ENCODE measurements around the gene PCDHGA1.
"Not testable (repeated sequence)": the region's sequence is repeated elsewhere in the genome, so short reads cannot be mapped to it uniquely, and the experiment has no call there.

Gene PCDHGA1

DNA sequence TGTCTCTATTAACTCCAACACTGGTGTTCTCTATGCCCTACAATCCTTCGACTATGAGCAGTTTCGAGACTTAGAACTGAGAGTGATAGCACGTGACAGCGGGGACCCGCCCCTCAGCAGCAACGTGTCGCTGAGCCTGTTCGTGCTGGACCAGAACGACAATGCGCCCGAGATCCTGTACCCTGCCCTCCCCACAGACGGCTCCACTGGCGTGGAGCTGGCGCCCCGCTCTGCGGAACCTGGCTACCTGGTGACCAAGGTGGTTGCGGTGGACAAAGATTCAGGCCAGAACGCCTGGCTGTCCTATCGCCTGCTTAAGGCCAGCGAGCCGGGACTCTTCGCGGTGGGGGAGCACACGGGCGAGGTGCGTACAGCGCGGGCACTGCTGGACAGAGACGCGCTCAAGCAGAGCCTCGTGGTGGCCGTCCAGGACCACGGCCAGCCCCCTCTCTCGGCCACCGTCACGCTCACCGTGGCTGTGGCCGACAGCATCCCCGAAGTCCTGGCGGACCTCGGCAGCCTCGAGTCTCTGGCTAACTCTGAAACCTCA is 92.5 kb downstream of the PCDHGA1 start:
- Histone ChIP-seq H3K4me1 (no peaks in the 10 kb centered on the region), H3K9me3 (replicated peaks in 1 of 11) (peaks cover 64 to 89% (median 71%) of the 10 kb centered on the region in 11 experiments), H3K27me3 (peaks cover 8 to 39% (median 29%) of the 10 kb centered on the region in 11 experiments; a peak in 20 of 22 replicates), H3K9ac (no peak overlapping the region), H3K4me2 (no peak overlapping the region), H3K36me3 (peaks cover 9 to 68% (median 44%) of the 10 kb centered on the region in 11 experiments; a peak in 17 of 22 replicates), H4K20me1 (no peaks in the 10 kb centered on the region), H3K4me3 (no peak overlapping the region), H3K27ac (no peak overlapping the region)
- TF ChIP-seq Cebpa-rat (IDR thresholded peaks at IDR 0.05) = no peak

DNA sequence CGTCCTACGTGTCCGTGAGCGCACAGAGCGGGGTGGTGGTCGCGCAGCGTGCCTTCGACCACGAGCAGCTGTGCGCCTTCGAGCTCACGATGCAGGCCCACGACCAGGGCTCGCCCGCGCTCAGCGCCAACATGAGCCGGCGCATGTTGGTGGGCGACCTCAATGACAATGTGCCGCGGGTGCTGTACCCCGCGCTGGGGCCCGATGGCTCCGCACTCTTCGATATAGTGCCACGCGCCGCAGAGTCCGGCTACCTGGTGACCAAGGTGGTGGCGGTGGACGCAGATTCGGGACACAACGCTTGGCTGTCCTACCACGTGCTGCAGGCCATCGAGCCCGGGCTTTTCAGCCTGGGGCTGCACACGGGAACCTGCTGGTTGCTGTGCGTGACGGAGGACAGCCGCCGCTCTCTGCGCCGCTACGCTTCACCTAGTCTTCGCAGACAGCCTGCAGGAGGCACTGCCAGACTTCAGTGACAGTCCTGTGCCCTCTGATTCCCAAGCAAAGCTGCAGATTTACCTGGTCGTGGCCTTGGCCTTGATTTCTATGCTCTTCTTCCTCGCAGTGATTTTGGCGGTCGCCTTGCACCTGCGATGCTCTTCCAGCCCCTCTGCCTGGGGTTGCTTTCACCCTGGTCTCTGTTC is 97.6 kb downstream of the PCDHGA1 start:
- H3K9me3 ChIP-seq (replicated peaks in 1 of 11) = peaks cover 42 to 64% (median 50%) of the 10 kb centered on the region in 11 experiments
- peaks cover 9 to 44% (median 28%) of the 10 kb centered on the region in 11 experiments; a peak in 18 of 22 replicates for H3K36me3 ChIP-seq

DNA sequence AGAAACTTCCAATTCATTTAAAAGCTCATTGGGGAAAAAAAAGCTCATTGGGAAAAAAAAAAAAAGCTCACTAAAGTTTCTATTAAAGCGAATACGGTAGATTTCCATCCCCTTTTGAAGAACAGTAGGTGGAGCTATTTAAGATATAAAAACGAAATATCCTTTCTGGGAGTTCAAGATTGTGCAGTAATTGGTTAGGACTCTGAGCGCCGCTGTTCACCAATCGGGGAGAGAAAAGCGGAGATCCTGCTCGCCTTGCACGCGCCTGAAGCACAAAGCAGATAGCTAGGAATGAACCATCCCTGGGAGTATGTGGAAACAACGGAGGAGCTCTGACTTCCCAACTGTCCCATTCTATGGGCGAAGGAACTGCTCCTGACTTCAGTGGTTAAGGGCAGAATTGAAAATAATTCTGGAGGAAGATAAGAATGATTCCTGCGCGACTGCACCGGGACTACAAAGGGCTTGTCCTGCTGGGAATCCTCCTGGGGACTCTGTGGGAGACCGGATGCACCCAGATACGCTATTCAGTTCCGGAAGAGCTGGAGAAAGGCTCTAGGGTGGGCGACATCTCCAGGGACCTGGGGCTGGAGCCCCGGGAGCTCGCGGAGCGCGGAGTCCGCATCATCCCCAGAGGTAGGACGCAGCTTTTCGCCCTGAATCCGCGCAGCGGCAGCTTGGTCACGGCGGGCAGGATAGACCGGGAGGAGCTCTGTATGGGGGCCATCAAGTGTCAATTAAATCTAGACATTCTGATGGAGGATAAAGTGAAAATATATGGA is 100.2 kb downstream of the PCDHGA1 start, which contains the start of gene PCDHGA12:
Gene PCDHGA12 (plus strand): TSS at position 176 of the 782 bp plus-strand sequence. CDS start 253 bp downstream, at position 429.
- H3K9ac ChIP-seq = peak within 1 kb of the TSS; percentile 62 to 84 (median 77)
- peak within 1 kb of the TSS in 10 of 11 experiments; percentile 37 to 85 (median 76); a peak in 20 of 22 replicates for H3K27ac ChIP-seq
- TF ChIP-seq Cebpa-rat (IDR thresholded peaks at IDR 0.05) = no peak
- H4K20me1 ChIP-seq = no peaks in the 10 kb centered on the region
- peak within 1 kb of the TSS; percentile 59 to 77 (median 68) for H3K4me3 ChIP-seq
- no peaks in the 10 kb centered on the region for H3K27me3 ChIP-seq
- peak within 1 kb of the TSS; percentile 69 to 89 (median 82) for H3K4me2 ChIP-seq
- peaks cover 59 to 78% (median 65%) of the 10 kb centered on the region in 11 experiments for H3K9me3 ChIP-seq (replicated peaks in 1 of 11)
- H3K36me3 ChIP-seq = peaks cover 13 to 48% (median 29%) of the 10 kb centered on the region in 11 experiments; a peak in 18 of 22 replicates
- H3K4me1 ChIP-seq = peaks cover 0 to 11% (median 2%) of the 10 kb centered on the region in 10 experiments; a peak in 3 of 20 replicates

More for the DNA sequence above, 97.6 kb downstream of the PCDHGA1 start:
- Histone ChIP-seq H3K27ac (no peak overlapping the region), H3K4me1 (peaks cover 0 to 5% (median 2%) of the 10 kb centered on the region in 10 experiments; a peak in 3 of 20 replicates), H3K9ac (no peak overlapping the region), H3K4me2 (no peak overlapping the region), H3K4me3 (no peak overlapping the region), H3K27me3 (peaks cover 0 to 3% (median 0%) of the 10 kb centered on the region in 11 experiments; a peak in 1 of 22 replicates), H4K20me1 (no peaks in the 10 kb centered on the region)
- no peak for TF ChIP-seq Cebpa-rat (IDR thresholded peaks at IDR 0.05)

DNA sequence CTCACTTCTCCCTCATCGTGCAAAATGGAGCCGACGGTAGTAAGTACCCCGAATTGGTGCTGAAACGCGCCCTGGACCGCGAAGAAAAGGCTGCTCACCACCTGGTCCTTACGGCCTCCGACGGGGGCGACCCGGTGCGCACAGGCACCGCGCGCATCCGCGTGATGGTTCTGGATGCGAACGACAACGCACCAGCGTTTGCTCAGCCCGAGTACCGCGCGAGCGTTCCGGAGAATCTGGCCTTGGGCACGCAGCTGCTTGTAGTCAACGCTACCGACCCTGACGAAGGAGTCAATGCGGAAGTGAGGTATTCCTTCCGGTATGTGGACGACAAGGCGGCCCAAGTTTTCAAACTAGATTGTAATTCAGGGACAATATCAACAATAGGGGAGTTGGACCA is 101.0 kb downstream of the PCDHGA1 start:
- Histone ChIP-seq H3K4me3 (peak overlapping the region; percentile 59 to 77 (median 68)), H3K9me3 (replicated peaks in 1 of 11) (peaks cover 63 to 78% (median 68%) of the 10 kb centered on the region in 11 experiments), H3K9ac (peak overlapping the region; percentile 62 to 84 (median 77)), H3K27me3 (no peaks in the 10 kb centered on the region), H3K27ac (peak overlapping the region in 10 of 11 experiments; percentile 37 to 85 (median 76); a peak in 20 of 22 replicates), H3K4me1 (peaks cover 0 to 11% (median 2%) of the 10 kb centered on the region in 10 experiments; a peak in 3 of 20 replicates), H4K20me1 (no peaks in the 10 kb centered on the region), H3K4me2 (peak overlapping the region; percentile 69 to 89 (median 82)), H3K36me3 (peaks cover 13 to 45% (median 23%) of the 10 kb centered on the region in 11 experiments; a peak in 18 of 22 replicates)
- TF ChIP-seq Cebpa-rat (IDR thresholded peaks at IDR 0.05) = no peak

DNA sequence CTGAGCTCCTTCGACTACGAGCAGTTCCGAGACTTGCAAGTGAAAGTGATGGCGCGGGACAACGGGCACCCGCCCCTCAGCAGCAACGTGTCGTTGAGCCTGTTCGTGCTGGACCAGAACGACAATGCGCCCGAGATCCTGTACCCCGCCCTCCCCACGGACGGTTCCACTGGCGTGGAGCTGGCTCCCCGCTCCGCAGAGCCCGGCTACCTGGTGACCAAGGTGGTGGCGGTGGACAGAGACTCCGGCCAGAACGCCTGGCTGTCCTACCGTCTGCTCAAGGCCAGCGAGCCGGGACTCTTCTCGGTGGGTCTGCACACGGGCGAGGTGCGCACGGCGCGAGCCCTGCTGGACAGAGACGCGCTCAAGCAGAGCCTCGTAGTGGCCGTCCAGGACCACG is 102.0 kb downstream of the PCDHGA1 start:
- Histone ChIP-seq H3K9me3 (replicated peaks in 1 of 11) (peaks cover 53 to 78% (median 72%) of the 10 kb centered on the region in 11 experiments), H3K36me3 (peaks cover 9 to 35% (median 16%) of the 10 kb centered on the region in 11 experiments; a peak in 18 of 22 replicates), H3K4me3 (peak overlapping the region in 7 of 10 experiments; percentile 7 to 77 (median 68); a peak in 11 of 20 replicates), H3K4me1 (peaks cover 0 to 11% (median 2%) of the 10 kb centered on the region in 10 experiments; a peak in 3 of 20 replicates)
- H3K27ac ChIP-seq, H3K27me3 ChIP-seq, H3K9ac ChIP-seq, H4K20me1 ChIP-seq, H3K4me2 ChIP-seq: not testable (repeated sequence)

DNA sequence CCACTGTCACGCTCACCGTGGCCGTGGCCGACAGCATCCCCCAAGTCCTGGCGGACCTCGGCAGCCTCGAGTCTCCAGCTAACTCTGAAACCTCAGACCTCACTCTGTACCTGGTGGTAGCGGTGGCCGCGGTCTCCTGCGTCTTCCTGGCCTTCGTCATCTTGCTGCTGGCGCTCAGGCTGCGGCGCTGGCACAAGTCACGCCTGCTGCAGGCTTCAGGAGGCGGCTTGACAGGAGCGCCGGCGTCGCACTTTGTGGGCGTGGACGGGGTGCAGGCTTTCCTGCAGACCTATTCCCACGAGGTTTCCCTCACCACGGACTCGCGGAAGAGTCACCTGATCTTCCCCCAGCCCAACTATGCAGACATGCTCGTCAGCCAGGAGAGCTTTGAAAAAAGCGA is 102.4 kb downstream of the PCDHGA1 start:
- H3K4me3 ChIP-seq = peak overlapping the region in 3 of 10 experiments; percentile 14 to 33 (median 24); a peak in 3 of 20 replicates
- not testable (repeated sequence) for H4K20me1 ChIP-seq, H3K9ac ChIP-seq, H3K27ac ChIP-seq, H3K27me3 ChIP-seq
- peak overlapping the region in 2 of 11 experiments; percentile 1 to 24; a peak in 2 of 22 replicates for H3K4me2 ChIP-seq
- H3K4me1 ChIP-seq = peaks cover 0 to 11% (median 2%) of the 10 kb centered on the region in 10 experiments; a peak in 3 of 20 replicates
- peaks cover 5 to 31% (median 13%) of the 10 kb centered on the region in 11 experiments; a peak in 18 of 22 replicates for H3K36me3 ChIP-seq
- H3K9me3 ChIP-seq (replicated peaks in 1 of 11) = peaks cover 52 to 78% (median 72%) of the 10 kb centered on the region in 11 experiments

DNA sequence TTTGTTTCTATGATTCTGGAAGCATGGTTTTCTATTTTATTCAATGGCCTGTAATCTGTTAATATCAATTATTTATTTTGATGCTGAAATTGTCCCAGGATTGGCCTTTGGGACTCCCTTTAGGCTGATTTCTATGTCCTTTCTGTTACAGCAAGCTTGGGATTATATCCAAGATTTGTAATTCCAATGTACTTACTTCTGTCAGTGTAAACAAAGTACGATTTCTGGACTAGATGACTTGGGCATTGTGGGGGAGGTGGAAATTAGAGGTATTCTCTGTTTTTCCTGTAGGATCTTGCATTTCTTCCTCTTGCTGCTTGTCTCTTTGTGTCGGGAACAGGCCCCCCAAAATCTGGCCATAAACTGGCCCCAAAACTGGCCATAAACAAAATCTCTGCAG is 103.7 kb downstream of the PCDHGA1 start:
- TF ChIP-seq Cebpa-rat (IDR thresholded peaks at IDR 0.05) = no peak
- Histone ChIP-seq H3K9me3 (replicated peaks in 1 of 11) (peaks cover 46 to 78% (median 67%) of the 10 kb centered on the region in 11 experiments), H3K9ac (no peak overlapping the region), H3K4me3 (peak overlapping the region in 1 of 10 experiments; percentile 19; a peak in 2 of 20 replicates), H3K36me3 (peaks cover 0 to 24% (median 13%) of the 10 kb centered on the region in 11 experiments; a peak in 10 of 22 replicates), H3K4me2 (peak overlapping the region in 1 of 11 experiments; percentile 7; a peak in 1 of 22 replicates), H4K20me1 (no peaks in the 10 kb centered on the region), H3K27ac (no peak overlapping the region), H3K4me1 (peaks cover 0 to 11% (median 2%) of the 10 kb centered on the region in 10 experiments; a peak in 3 of 20 replicates), H3K27me3 (no peaks in the 10 kb centered on the region)

DNA sequence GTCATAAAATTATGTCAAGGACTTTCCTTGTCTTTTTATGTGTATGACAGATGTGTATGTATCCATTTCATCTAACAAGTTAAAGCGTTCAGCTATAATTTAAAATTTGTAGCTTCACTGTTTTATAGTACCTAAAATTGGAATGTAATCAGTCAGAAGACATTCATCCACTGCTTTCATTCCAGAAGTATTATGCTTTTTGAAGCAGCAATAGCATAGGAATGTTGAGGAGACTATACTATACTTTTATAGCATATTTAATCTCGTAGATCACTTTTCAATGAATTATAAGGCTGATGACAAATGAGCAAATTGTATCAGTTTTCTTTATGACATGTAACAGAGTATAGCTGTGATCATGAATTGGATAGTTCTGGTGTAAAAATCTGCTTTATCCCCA is 106.9 kb downstream of the PCDHGA1 start:
- Histone ChIP-seq H3K9ac (no peak overlapping the region), H3K9me3 (replicated peaks in 1 of 11) (peaks cover 60 to 94% (median 82%) of the 10 kb centered on the region in 11 experiments), H3K4me3 (no peak overlapping the region), H3K36me3 (peaks cover 0 to 40% (median 29%) of the 10 kb centered on the region in 11 experiments; a peak in 18 of 22 replicates), H4K20me1 (no peaks in the 10 kb centered on the region), H3K27me3 (no peaks in the 10 kb centered on the region), H3K4me1 (peaks cover 0 to 15% (median 0%) of the 10 kb centered on the region in 10 experiments; a peak in 4 of 20 replicates), H3K27ac (no peak overlapping the region), H3K4me2 (no peak overlapping the region)
- TF ChIP-seq Cebpa-rat (IDR thresholded peaks at IDR 0.05) = no peak
